Measurements from ENCODE around the gene AHRR.

Gene AHRR

GRCh38 chr5:445591-445990 is 124.1 kb downstream of the AHRR start:
- 96% methylated on average over 9 to 10 of the region's 10 CpGs for WGBS, 2 experiments (ENCODE audit: insufficient coverage in 2 of 2)
- Histone ChIP-seq H3K4me3 (ENCODE audit: extremely low read depth, insufficient read depth, low read length, poor library complexity, severe bottlenecking) (no peak overlapping the region), H3K27ac (ENCODE audit: low read depth, low read length, severe bottlenecking) (no peak overlapping the region), H3K4me1 (ENCODE audit: control insufficient read depth, insufficient read depth, low read length, poor library complexity, severe bottlenecking) (peaks cover 13% of the 10 kb centered on the region), H3K36me3 (ENCODE audit: control insufficient read depth, insufficient read depth, low read length) (peaks cover 46% of the 10 kb centered on the region), H3K9me3 (ENCODE audit: control insufficient read depth, low read length) (no peaks in the 10 kb centered on the region)

DNA sequence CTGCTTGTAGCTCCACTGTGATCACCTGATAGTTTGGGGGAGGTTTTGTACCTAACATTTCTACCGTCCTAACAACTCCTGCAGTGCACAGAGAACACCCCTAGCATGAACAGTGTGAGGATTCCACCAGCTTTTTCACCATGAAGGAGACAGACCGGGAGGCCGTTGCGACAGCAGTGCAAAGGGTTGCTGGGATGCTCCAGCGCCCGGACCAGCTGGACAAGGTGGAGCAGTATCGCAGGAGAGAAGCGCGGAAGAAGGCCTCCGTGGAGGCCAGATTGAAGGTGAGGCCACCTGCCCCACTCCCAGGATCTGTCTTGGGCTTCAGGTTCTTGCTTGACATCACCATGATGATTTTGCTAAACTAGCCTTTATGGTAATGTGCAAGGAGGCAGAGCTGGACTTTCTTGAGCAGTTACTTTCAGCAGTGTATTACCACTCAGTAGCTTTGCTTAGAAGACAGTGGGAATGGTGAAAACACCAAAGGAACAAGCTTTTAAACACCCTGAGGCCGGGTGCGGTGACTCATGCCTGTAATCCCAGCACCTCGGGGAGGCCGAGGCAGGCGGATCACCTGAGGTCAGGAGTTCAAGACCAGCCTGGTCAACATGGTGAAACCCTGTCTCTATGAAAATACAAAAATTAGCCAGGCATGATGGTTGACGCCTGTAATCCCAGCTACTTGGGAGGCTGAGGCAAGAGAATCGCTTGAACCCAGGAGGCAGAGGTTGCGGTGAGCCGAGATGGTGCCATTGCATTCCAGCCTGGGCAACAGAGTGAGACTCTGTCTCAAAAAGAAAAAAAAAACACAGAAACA is 124.8 kb downstream of the AHRR start:
- Histone ChIP-seq H3K36me3 (ENCODE audit: control insufficient read depth, insufficient read depth, low read length) (peaks cover 46% of the 10 kb centered on the region), H3K9me3 (ENCODE audit: control insufficient read depth, low read length) (no peaks in the 10 kb centered on the region), H3K27ac (ENCODE audit: low read depth, low read length, severe bottlenecking) (no peak overlapping the region), H3K4me3 (ENCODE audit: extremely low read depth, insufficient read depth, low read length, poor library complexity, severe bottlenecking) (no peak overlapping the region), H3K4me1 (ENCODE audit: control insufficient read depth, insufficient read depth, low read length, poor library complexity, severe bottlenecking) (peaks cover 13% of the 10 kb centered on the region)
- 91 to 97% methylated on average over 16 of the region's 19 CpGs for WGBS, 2 experiments (ENCODE audit: insufficient coverage in 2 of 2)

DNA sequence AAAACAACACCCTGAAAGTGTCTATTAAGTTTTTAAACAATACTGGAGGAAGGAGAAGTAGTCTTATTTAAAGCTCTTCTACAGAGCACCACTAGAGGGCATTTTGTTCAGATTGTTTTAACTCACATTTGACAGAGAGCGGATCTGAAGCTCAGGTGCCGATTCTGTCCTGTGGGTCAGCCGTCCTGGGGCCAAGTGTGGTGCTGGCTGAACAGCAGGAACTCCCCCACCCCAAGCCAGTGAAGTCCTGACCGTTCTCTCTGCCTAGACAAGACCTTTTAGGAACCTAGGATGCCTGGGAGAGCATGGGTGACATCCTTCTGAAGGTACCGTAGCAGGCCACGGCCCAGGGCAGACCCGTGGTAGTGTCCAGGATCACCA is 125.4 kb downstream of the AHRR start:
- Histone ChIP-seq H3K36me3 (ENCODE audit: control insufficient read depth, insufficient read depth, low read length) (peaks cover 52% of the 10 kb centered on the region), H3K4me1 (ENCODE audit: control insufficient read depth, insufficient read depth, low read length, poor library complexity, severe bottlenecking) (peaks cover 12% of the 10 kb centered on the region), H3K27ac (ENCODE audit: low read depth, low read length, severe bottlenecking) (no peak overlapping the region), H3K9me3 (ENCODE audit: control insufficient read depth, low read length) (peaks cover 5% of the 10 kb centered on the region), H3K4me3 (ENCODE audit: extremely low read depth, insufficient read depth, low read length, poor library complexity, severe bottlenecking) (no peak overlapping the region)
- whole genome bisulfite sequencing, 2 experiments (ENCODE audit: insufficient coverage in 2 of 2) = 77 to 83% methylated on average over 6 to 7 of the region's 7 CpGs

DNA sequence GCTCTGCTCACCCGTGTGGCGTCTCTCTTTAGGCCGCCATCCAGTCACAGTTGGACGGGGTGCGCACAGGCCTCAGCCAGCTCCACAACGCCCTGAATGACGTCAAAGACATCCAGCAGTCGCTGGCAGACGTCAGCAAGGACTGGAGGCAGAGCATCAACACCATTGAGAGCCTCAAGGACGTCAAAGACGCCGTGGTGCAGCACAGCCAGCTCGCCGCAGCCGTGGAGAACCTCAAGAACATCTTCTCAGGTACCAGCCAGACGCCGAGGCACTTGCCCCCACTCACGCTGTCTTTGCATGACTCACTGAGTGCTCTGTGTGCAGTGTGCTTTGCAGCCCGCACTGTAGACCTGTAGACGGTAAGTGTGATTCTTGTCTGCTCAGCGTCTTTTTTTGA is 126.0 kb downstream of the AHRR start:
- Histone ChIP-seq H3K27ac (ENCODE audit: low read depth, low read length, severe bottlenecking) (no peak overlapping the region), H3K4me3 (ENCODE audit: extremely low read depth, insufficient read depth, low read length, poor library complexity, severe bottlenecking) (no peak overlapping the region), H3K9me3 (ENCODE audit: control insufficient read depth, low read length) (peaks cover 11% of the 10 kb centered on the region), H3K36me3 (ENCODE audit: control insufficient read depth, insufficient read depth, low read length) (peaks cover 57% of the 10 kb centered on the region), H3K4me1 (ENCODE audit: control insufficient read depth, insufficient read depth, low read length, poor library complexity, severe bottlenecking) (peaks cover 8% of the 10 kb centered on the region)
- WGBS, 2 experiments (ENCODE audit: insufficient coverage in 2 of 2) = 91 to 94% methylated on average over 21 of the region's 21 CpGs

GRCh38 chr5:448061-448765 is 126.7 kb downstream of the AHRR start:
- Histone ChIP-seq H3K4me1 (ENCODE audit: control insufficient read depth, insufficient read depth, low read length, poor library complexity, severe bottlenecking) (peaks cover 8% of the 10 kb centered on the region), H3K4me3 (ENCODE audit: extremely low read depth, insufficient read depth, low read length, poor library complexity, severe bottlenecking) (no peak overlapping the region), H3K27ac (ENCODE audit: low read depth, low read length, severe bottlenecking) (no peak overlapping the region), H3K36me3 (ENCODE audit: control insufficient read depth, insufficient read depth, low read length) (peaks cover 64% of the 10 kb centered on the region), H3K9me3 (ENCODE audit: control insufficient read depth, low read length) (peaks cover 13% of the 10 kb centered on the region)
- 95 to 96% methylated on average over 21 of the region's 21 CpGs for WGBS, 2 experiments (ENCODE audit: insufficient coverage in 2 of 2)

DNA sequence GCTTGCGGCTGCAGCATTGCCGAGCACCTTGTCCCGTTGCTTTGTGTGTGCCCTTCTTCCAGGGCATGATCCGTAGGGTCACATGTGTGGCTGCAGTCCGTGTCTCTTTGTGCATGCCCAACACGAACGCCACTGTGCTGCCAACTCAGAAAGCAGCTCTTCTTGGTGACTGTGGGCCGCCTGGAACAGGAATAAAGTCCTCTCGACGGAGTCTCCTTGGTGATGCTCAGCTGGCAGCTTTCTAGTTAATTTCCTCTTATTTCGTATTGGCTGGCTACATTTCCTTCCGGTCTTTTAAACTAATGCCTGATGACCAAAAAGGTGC is 127.2 kb downstream of the AHRR start:
- Histone ChIP-seq H3K4me1 (ENCODE audit: control insufficient read depth, insufficient read depth, low read length, poor library complexity, severe bottlenecking) (peaks cover 6% of the 10 kb centered on the region), H3K9me3 (ENCODE audit: control insufficient read depth, low read length) (peaks cover 13% of the 10 kb centered on the region), H3K36me3 (ENCODE audit: control insufficient read depth, insufficient read depth, low read length) (peaks cover 69% of the 10 kb centered on the region), H3K27ac (ENCODE audit: low read depth, low read length, severe bottlenecking) (no peak overlapping the region), H3K4me3 (ENCODE audit: extremely low read depth, insufficient read depth, low read length, poor library complexity, severe bottlenecking) (no peak overlapping the region)
- WGBS, 2 experiments (ENCODE audit: insufficient coverage in 2 of 2) = 94 to 99% methylated on average over 12 of the region's 12 CpGs

- peaks cover 74% of the 10 kb centered on the region for H3K36me3 ChIP-seq (ENCODE audit: control insufficient read depth, insufficient read depth, low read length)
- H3K4me1 ChIP-seq (ENCODE audit: control insufficient read depth, insufficient read depth, low read length, poor library complexity, severe bottlenecking) = peaks cover 2% of the 10 kb centered on the region
- no peak overlapping the region for H3K4me3 ChIP-seq (ENCODE audit: extremely low read depth, insufficient read depth, low read length, poor library complexity, severe bottlenecking)
- peaks cover 13% of the 10 kb centered on the region for H3K9me3 ChIP-seq (ENCODE audit: control insufficient read depth, low read length)
- WGBS, 2 experiments (ENCODE audit: insufficient coverage in 2 of 2) = 93 to 94% methylated on average over 2 to 3 of the region's 5 CpGs
- no peak overlapping the region for H3K27ac ChIP-seq (ENCODE audit: low read depth, low read length, severe bottlenecking)
Observed at GRCh38 chr5:449151-449550, 127.6 kb downstream of the AHRR start.

GRCh38 chr5:451587-452458 is 130.3 kb downstream of the AHRR start:
- H3K4me1 ChIP-seq (ENCODE audit: control insufficient read depth, insufficient read depth, low read length, poor library complexity, severe bottlenecking) = no peaks in the 10 kb centered on the region
- H3K9me3 ChIP-seq (ENCODE audit: control insufficient read depth, low read length) = peaks cover 13% of the 10 kb centered on the region
- H3K36me3 ChIP-seq (ENCODE audit: control insufficient read depth, insufficient read depth, low read length) = peaks cover 89% of the 10 kb centered on the region
- H3K4me3 ChIP-seq (ENCODE audit: extremely low read depth, insufficient read depth, low read length, poor library complexity, severe bottlenecking) = no peak overlapping the region
- no peak overlapping the region for H3K27ac ChIP-seq (ENCODE audit: low read depth, low read length, severe bottlenecking)
- 67 to 76% methylated on average over 2 to 3 of the region's 5 CpGs for WGBS, 2 experiments (ENCODE audit: insufficient coverage in 2 of 2)

GRCh38 chr5:452978-453710 is 131.6 kb downstream of the AHRR start:
- peaks cover 89% of the 10 kb centered on the region for H3K36me3 ChIP-seq (ENCODE audit: control insufficient read depth, insufficient read depth, low read length)
- 95 to 96% methylated on average over 15 of the region's 17 CpGs for WGBS, 2 experiments (ENCODE audit: insufficient coverage in 2 of 2)
- H3K4me1 ChIP-seq (ENCODE audit: control insufficient read depth, insufficient read depth, low read length, poor library complexity, severe bottlenecking) = no peaks in the 10 kb centered on the region
- H3K4me3 ChIP-seq (ENCODE audit: extremely low read depth, insufficient read depth, low read length, poor library complexity, severe bottlenecking) = no peak overlapping the region
- H3K27ac ChIP-seq (ENCODE audit: low read depth, low read length, severe bottlenecking) = no peak overlapping the region
- H3K9me3 ChIP-seq (ENCODE audit: control insufficient read depth, low read length) = peaks cover 13% of the 10 kb centered on the region
